ENCODE data around the gene BRAT1. TPM values are rescaled to one million over a fixed set of nuclear protein-coding genes. Genes with fewer than 3 reads are reported as not detected.
A peak's percentile ranks its signal among the peaks of the same experiment; 100 is the strongest.

Gene BRAT1
- total and polyA plus RNA-seq, 2 experiments from 2014 or later = 32.5 to 76.8 TPM

DNA sequence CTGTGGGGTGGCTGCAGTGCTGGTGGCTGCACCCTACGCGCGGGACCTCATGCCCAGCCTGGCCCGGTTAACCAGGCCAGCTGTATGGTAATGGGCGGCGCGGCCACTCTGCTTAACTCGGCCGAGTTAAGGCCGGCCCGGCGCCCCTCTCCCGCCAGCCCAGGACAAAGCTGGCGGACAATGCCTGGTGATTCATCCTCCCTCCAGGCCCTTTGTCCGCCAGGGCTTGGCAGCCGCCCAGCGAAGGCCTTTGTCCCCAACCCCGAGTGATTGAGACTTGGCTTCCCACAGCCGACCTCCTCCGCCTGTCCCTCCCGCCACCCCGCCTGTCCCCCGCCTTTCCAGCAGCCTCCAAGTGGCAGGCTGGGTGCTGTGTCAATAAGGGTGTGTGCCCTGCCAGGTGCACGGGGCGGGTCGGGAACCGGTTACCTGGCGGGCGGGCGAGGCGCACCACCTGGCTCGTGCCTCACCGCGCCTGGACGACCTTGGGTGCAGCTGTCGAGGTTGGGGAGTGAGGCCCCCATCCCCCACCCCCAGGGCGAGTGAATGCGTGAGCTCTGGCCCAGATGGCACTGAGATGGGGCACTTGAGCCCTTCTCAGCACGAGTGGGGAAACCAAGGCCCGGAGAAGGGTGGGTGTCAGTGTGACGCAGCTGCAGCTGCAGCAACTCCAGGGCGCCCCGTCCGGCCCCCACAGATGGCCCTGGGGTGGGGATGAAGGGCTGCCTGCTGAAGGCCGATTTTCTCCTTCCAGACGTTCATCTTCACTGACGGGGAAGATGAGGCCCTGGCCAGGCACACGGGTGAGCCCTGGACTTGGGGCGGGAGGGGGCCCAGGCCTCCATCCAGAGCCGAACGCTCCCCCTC is 31.1 kb downstream of the BRAT1 start:
- peak overlapping the region; percentile 68 for H3K4me3 ChIP-seq
- Mint-ChIP-seq H3K27ac (no peak overlapping the region), H3K4me1 (peaks cover 45% of the 10 kb centered on the region), H3K36me3 (ENCODE audit: low read depth) (peaks cover 16% of the 10 kb centered on the region; the same call in 1 of the 3 replicates), H3K4me3 (peak overlapping the region; percentile 44; the same call in 2 of the 3 replicates), H3K27me3 (ENCODE audit: insufficient read depth, low read depth, poor library complexity) (peaks cover 21% of the 10 kb centered on the region), H3K9me3 (no peaks in the 10 kb centered on the region)
- peaks cover 17% of the 10 kb centered on the region for H3K79me2 ChIP-seq (replicated peaks; ENCODE audit: insufficient read depth)
- 0 out of 2 replicates have a peak, but pooled peaks cover 6% of the 10 kb centered on the region for H3F3A ChIP-seq (replicated peaks; ENCODE audit: low read depth)
- no peaks in the 10 kb centered on the region; the same call in 1 of the 2 replicates for H4K20me1 ChIP-seq (replicated peaks; ENCODE audit: insufficient read depth)
- TF ChIP-seq POLR2AphosphoS5 (IDR thresholded peaks at IDR 0.05; ENCODE audit: low read depth) = no peak
- no peak for TF ChIP-seq ZNF114 (CRISPR knock-in tag; IDR thresholded peaks at IDR 0.05)
- TF ChIP-seq JUNB (IDR thresholded peaks at IDR 0.05; ENCODE audit: unreplicated experiment) = no peak
- TF ChIP-seq NANOG (IDR thresholded peaks at IDR 0.05; ENCODE audit: borderline replicate concordance) = no peak
- TF ChIP-seq EZH2phosphoT487 (IDR thresholded peaks at IDR 0.05; ENCODE audit: unreplicated experiment) = no peak
- no peak for TF ChIP-seq REST (IDR thresholded peaks at IDR 0.05; ENCODE audit: unreplicated experiment)
- H3K9me2 ChIP-seq (ENCODE audit: insufficient read depth) = no peaks in the 10 kb centered on the region
- peaks cover 9% of the 10 kb centered on the region for H3K27me3 ChIP-seq (ENCODE audit: insufficient read depth)
- H2AFZ ChIP-seq = no peak overlapping the region
- ATAC-seq = peak; percentile 15
- H3K4me2 ChIP-seq = peak overlapping the region; percentile 92
- H3K4me1 ChIP-seq (ENCODE audit: insufficient read depth) = peaks cover 49% of the 10 kb centered on the region
- H3K27ac ChIP-seq (ENCODE audit: low read depth) = peak overlapping the region; percentile 79
- DNase-seq (ENCODE audit: low spot score) = peak; percentile 74
- no peaks in the 10 kb centered on the region; the same call in 1 of the 2 replicates for H3K36me3 ChIP-seq (ENCODE audit: insufficient read depth)

- Histone ChIP-seq H3K4me2 (peak overlapping the region; percentile 92), H3F3A (replicated peaks; ENCODE audit: low read depth) (0 out of 2 replicates have a peak, but pooled peaks cover 6% of the 10 kb centered on the region), H3K9me2 (ENCODE audit: insufficient read depth) (no peaks in the 10 kb centered on the region), H4K20me1 (replicated peaks; ENCODE audit: insufficient read depth) (no peaks in the 10 kb centered on the region; the same call in 1 of the 2 replicates), H3K79me2 (replicated peaks; ENCODE audit: insufficient read depth) (peaks cover 17% of the 10 kb centered on the region), H2AFZ (no peak overlapping the region), H3K36me3 (ENCODE audit: insufficient read depth) (no peaks in the 10 kb centered on the region; the same call in 1 of the 2 replicates), H3K4me3 (peak overlapping the region; percentile 68; the same call in 1 of the 2 replicates), H3K4me1 (ENCODE audit: insufficient read depth) (peaks cover 49% of the 10 kb centered on the region), H3K27me3 (ENCODE audit: insufficient read depth) (peaks cover 16% of the 10 kb centered on the region), H3K27ac (ENCODE audit: low read depth) (0 out of 2 replicates have a peak overlapping the region, but pooled peaks have one; percentile 79)
- DNase-seq (ENCODE audit: low spot score) (peak; percentile 77), ATAC-seq (peak; percentile 19)
- H3K4me3 Mint-ChIP-seq = peak overlapping the region; percentile 59
- peak; percentile 35; the same call in 1 of the 2 replicates for TF ChIP-seq POLR2AphosphoS5 (IDR thresholded peaks at IDR 0.05; ENCODE audit: low read depth)
- TF ChIP-seq CTCF (conservative IDR thresholded peaks at IDR 0.05; ENCODE audit: low read depth in 2 of 2) = no peak
- H3K4me1 Mint-ChIP-seq = peaks cover 45% of the 10 kb centered on the region
- peaks cover 16% of the 10 kb centered on the region; the same call in 1 of the 3 replicates for H3K36me3 Mint-ChIP-seq (ENCODE audit: low read depth)
- H3K27ac Mint-ChIP-seq = no peak overlapping the region
- H3K9me3 Mint-ChIP-seq = no peaks in the 10 kb centered on the region
- H3K27me3 Mint-ChIP-seq (ENCODE audit: insufficient read depth, low read depth, poor library complexity) = peaks cover 26% of the 10 kb centered on the region
Observed at GRCh38 chr7:2523461-2523936, 31.8 kb downstream of the BRAT1 start.
